ENCODE data around the gene FBXO44.

The FBXO44 gene

GRCh38 chr1:11668516-11668915 is 13.8 kb downstream of the FBXO44 start:
- CTCF ChIA-PET: no interaction called here
- peaks cover 0 to 47% of the 10 kb centered on the region in 2 experiments; a peak in 2 of 3 replicates for H3K36me3 ChIP-seq (ENCODE audit: control insufficient read depth in 2 of 2, insufficient read depth in 1 of 2, low read length in 2 of 2)

GRCh38 chr1:11670747-11671146 is 16.1 kb downstream of the FBXO44 start:
- POLR2A ChIA-PET: no interaction called here
- Histone ChIP-seq H3K9me3 (ENCODE audit: control insufficient read depth, insufficient read depth, low read depth, low read length) (no peaks in the 10 kb centered on the region), H3K36me3 (ENCODE audit: control insufficient read depth in 2 of 2, insufficient read depth in 1 of 2, low read length in 2 of 2) (peaks cover 0 to 67% of the 10 kb centered on the region in 2 experiments; a peak in 2 of 3 replicates), H3K27ac (ENCODE audit: extremely low read depth, low read depth, low read length) (no peak overlapping the region), H3K4me3 (ENCODE audit: low read depth, low read length) (no peak overlapping the region), H3K4me1 (ENCODE audit: control insufficient read depth, insufficient read depth, low read length) (no peaks in the 10 kb centered on the region)
- TF ChIP-seq ZSCAN23 (tag by site-specific recombination; IDR thresholded peaks at IDR 0.05) (no peak), ZBTB17 (tag by site-specific recombination; IDR thresholded peaks at IDR 0.05) (no peak), ZNF571 (tag by site-specific recombination; IDR thresholded peaks at IDR 0.05) (no peak), ZNF37A (tag by site-specific recombination; IDR thresholded peaks at IDR 0.05) (no peak), ZNF530 (tag by site-specific recombination; IDR thresholded peaks at IDR 0.05; ENCODE audit: low read depth) (no peak), ZNF600 (tag by site-specific recombination; IDR thresholded peaks at IDR 0.05) (peak; percentile 33; the same call in 1 of the 2 replicates), ZNF223 (tag by site-specific recombination; IDR thresholded peaks at IDR 0.05) (no peak), SCRT1 (tag by site-specific recombination; IDR thresholded peaks at IDR 0.05; ENCODE audit: borderline replicate concordance) (no peak), YY1 (tag by site-specific recombination; IDR thresholded peaks at IDR 0.05) (no peak), ZNF830 (tag by site-specific recombination; IDR thresholded peaks at IDR 0.05; ENCODE audit: low read depth) (no peak)
- TF ChIP-seq, protein P1, sequence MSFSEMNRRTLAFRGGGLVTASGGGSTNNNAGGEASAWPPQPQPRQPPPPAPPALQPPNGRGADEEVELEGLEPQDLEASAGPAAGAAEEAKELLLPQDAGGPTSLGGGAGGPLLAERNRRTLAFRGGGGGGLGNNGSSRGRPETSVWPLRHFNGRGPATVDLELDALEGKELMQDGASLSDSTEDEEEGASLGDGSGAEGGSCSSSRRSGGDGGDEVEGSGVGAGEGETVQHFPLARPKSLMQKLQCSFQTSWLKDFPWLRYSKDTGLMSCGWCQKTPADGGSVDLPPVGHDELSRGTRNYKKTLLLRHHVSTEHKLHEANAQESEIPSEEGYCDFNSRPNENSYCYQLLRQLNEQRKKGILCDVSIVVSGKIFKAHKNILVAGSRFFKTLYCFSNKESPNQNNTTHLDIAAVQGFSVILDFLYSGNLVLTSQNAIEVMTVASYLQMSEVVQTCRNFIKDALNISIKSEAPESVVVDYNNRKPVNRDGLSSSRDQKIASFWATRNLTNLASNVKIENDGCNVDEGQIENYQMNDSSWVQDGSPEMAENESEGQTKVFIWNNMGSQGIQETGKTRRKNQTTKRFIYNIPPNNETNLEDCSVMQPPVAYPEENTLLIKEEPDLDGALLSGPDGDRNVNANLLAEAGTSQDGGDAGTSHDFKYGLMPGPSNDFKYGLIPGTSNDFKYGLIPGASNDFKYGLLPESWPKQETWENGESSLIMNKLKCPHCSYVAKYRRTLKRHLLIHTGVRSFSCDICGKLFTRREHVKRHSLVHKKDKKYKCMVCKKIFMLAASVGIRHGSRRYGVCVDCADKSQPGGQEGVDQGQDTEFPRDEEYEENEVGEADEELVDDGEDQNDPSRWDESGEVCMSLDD (tag by site-specific recombination; IDR thresholded peaks at IDR 0.05): peak; percentile 53; the same call in 1 of the 2 replicates
- CTCF ChIA-PET: interaction anchor here (0.7 to 1.0 kb wide), 2 partner anchors 11 to 40 kb away, joined by 3 to 4 read pairs; no protein-coding TSS in a partner anchor

More at GRCh38 chr1:11668516-11668915, 13.8 kb downstream of the FBXO44 start:
- H3K4me1 ChIP-seq (ENCODE audit: control insufficient read depth, insufficient read depth, low read length): no peaks in the 10 kb centered on the region
- no peaks in the 10 kb centered on the region for H3K9me3 ChIP-seq (ENCODE audit: control insufficient read depth, insufficient read depth, low read depth, low read length)
- H3K27ac ChIP-seq (ENCODE audit: extremely low read depth, low read depth, low read length): no peak overlapping the region
- TF ChIP-seq ZNF48 (tag by site-specific recombination; IDR thresholded peaks at IDR 0.05) (no peak), GFI1B (tag by site-specific recombination; IDR thresholded peaks at IDR 0.05) (no peak), ZNF670 (tag by site-specific recombination; IDR thresholded peaks at IDR 0.05; ENCODE audit: low read depth) (no peak), ZNF629 (tag by site-specific recombination; IDR thresholded peaks at IDR 0.05) (no peak), ZNF571 (tag by site-specific recombination; IDR thresholded peaks at IDR 0.05) (no peak), PRDM1 (tag by site-specific recombination; IDR thresholded peaks at IDR 0.05) (no peak), SP3 (tag by site-specific recombination; IDR thresholded peaks at IDR 0.05) (no peak), HIC1 (tag by site-specific recombination; IDR thresholded peaks at IDR 0.05) (no peak), ZNF335 (tag by site-specific recombination; conservative IDR thresholded peaks at IDR 0.05) (no peak), KLF16 (tag by site-specific recombination; IDR thresholded peaks at IDR 0.05) (no peak), ZSCAN4 (tag by site-specific recombination; IDR thresholded peaks at IDR 0.05) (no peak), KLF10 (tag by site-specific recombination; IDR thresholded peaks at IDR 0.05) (no peak), ZNF514 (tag by site-specific recombination; IDR thresholded peaks at IDR 0.05) (no peak), ZNF596 (tag by site-specific recombination; IDR thresholded peaks at IDR 0.05) (no peak)
- TF ChIP-seq, protein P2, sequence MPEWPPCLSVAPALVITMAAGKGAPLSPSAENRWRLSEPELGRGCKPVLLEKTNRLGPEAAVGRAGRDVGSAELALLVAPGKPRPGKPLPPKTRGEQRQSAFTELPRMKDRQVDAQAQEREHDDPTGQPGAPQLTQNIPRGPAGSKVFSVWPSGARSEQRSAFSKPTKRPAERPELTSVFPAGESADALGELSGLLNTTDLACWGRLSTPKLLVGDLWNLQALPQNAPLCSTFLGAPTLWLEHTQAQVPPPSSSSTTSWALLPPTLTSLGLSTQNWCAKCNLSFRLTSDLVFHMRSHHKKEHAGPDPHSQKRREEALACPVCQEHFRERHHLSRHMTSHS (tag by site-specific recombination; IDR thresholded peaks at IDR 0.05): no peak
- POLR2A ChIA-PET: no interaction called here
- no peak overlapping the region for H3K4me3 ChIP-seq (ENCODE audit: low read depth, low read length)
